Endothelial cell (in vitro differentiated cells): ENCODE data around the gene EPB41L1. TPM values are rescaled to one million over a fixed set of nuclear protein-coding genes. Genes with fewer than 3 reads are reported as not detected.

Experiments used
- total RNA-seq: library from RNA; stranded (reverse); fragmentation: NEBNext Ultra II Directional; extraction: Animal tissue kit (Norgen Biotek cat#: 25700); gene quantifications from one replicate; pipeline ENCODE4 v1.2.1, GENCODE V29; 2021; ENCODE audit not compliant: unreplicated experiment

The EPB41L1 gene
- total RNA-seq, 1 donor from 2014 or later: 19.3 TPM

Other genes with a start within 250 kb of the EPB41L1 start
- gene SCAND1, start 200.2 kb upstream of the EPB41L1 start, total RNA-seq: 86.2 TPM
- 8.8 TPM for gene CNBD2, start 186.2 kb upstream of the EPB41L1 start, total RNA-seq
- 20.3 TPM for gene AAR2, start 81.7 kb downstream of the EPB41L1 start, total RNA-seq
- gene DLGAP4, start 151.6 kb downstream of the EPB41L1 start, total RNA-seq: 172 TPM